ENCODE measurements around the gene MAN1A2.
"Not testable (repeated sequence)": the region's sequence is repeated elsewhere in the genome, so short reads cannot be mapped to it uniquely, and the experiment has no call there.

The MAN1A2 gene

GRCh38 chr1:117403597-117403996, 36.3 kb downstream of the MAN1A2 start:
- DNase-seq: no peak

GRCh38 chr1:117405042-117405441, 37.8 kb downstream of the MAN1A2 start:
- DNase-seq: no peak

GRCh38 chr1:117412472-117412871, 45.2 kb downstream of the MAN1A2 start:
- no peak for DNase-seq

GRCh38 chr1:117413412-117413811, 46.2 kb downstream of the MAN1A2 start:
- DNase-seq: no peak

- no peak for DNase-seq
Observed at GRCh38 chr1:117414943-117415342, 47.7 kb downstream of the MAN1A2 start.

- no peak for DNase-seq
Observed at GRCh38 chr1:117416004-117416403, 48.8 kb downstream of the MAN1A2 start.

GRCh38 chr1:117416546-117417125, 49.4 kb downstream of the MAN1A2 start:
- no peak for DNase-seq

- DNase-seq: no peak
Observed at GRCh38 chr1:117425050-117425734, 57.9 kb downstream of the MAN1A2 start.

- no peak for DNase-seq
Observed at GRCh38 chr1:117427297-117427696, 60.0 kb downstream of the MAN1A2 start.

GRCh38 chr1:117433943-117434342, 66.7 kb downstream of the MAN1A2 start:
- DNase-seq: no peak

- DNase-seq: no peak
Observed at GRCh38 chr1:117436513-117436912, 69.3 kb downstream of the MAN1A2 start.

- no peak for DNase-seq
Observed at GRCh38 chr1:117447661-117448060, 80.4 kb downstream of the MAN1A2 start.

GRCh38 chr1:117452216-117452615, 85.0 kb downstream of the MAN1A2 start:
- no peak for DNase-seq

- no peak for DNase-seq
Observed at GRCh38 chr1:117453958-117454357, 86.7 kb downstream of the MAN1A2 start.

- not testable (repeated sequence) for DNase-seq
Observed at GRCh38 chr1:117458410-117458809, 91.2 kb downstream of the MAN1A2 start.

- no peak for DNase-seq
Observed at GRCh38 chr1:117466761-117467160, 99.5 kb downstream of the MAN1A2 start.

- no peak for DNase-seq
Observed at GRCh38 chr1:117467336-117467735, 100.1 kb downstream of the MAN1A2 start.

- DNase-seq: no peak
Observed at GRCh38 chr1:117473063-117473462, 105.8 kb downstream of the MAN1A2 start.

- DNase-seq: not testable (repeated sequence)
Observed at GRCh38 chr1:117475495-117475894, 108.2 kb downstream of the MAN1A2 start.

- DNase-seq: no peak
Observed at GRCh38 chr1:117479086-117479485, 111.8 kb downstream of the MAN1A2 start.

GRCh38 chr1:117481410-117481809, 114.2 kb downstream of the MAN1A2 start:
- DNase-seq: no peak

GRCh38 chr1:117493906-117494305, 126.7 kb downstream of the MAN1A2 start:
- no peak for DNase-seq

GRCh38 chr1:117495068-117495467, 127.8 kb downstream of the MAN1A2 start:
- no peak for DNase-seq

GRCh38 chr1:117499071-117499470, 131.8 kb downstream of the MAN1A2 start:
- no peak for DNase-seq

GRCh38 chr1:117500584-117500983, 133.3 kb downstream of the MAN1A2 start:
- no peak for DNase-seq
